Stomach smooth muscle (tissue), 2 donors: ENCODE results near the gene PREX1.
"Not testable (repeated sequence)": the region's sequence is repeated elsewhere in the genome, so short reads cannot be mapped to it uniquely, and the experiment has no call there.

Experiments used
- H3K27ac ChIP-seq: one replicate; pipeline ENCODE4 v1.7.0; 2013; ENCODE audit warnings: mild to moderate bottlenecking, low read length, inconsistent platforms
- H3K27me3 ChIP-seq, 2 donors: one replicate each; pipeline ENCODE4 v1.7.0; 2013; ENCODE audit warnings: low read length in 2 of 2; ENCODE audit not compliant: insufficient read depth in 2 of 2, control insufficient read depth in 1 of 2
- H3K36me3 ChIP-seq, 2 donors: one replicate each; pipeline ENCODE4 v1.7.0; 2013; ENCODE audit warnings: low read length in 2 of 2; ENCODE audit not compliant: control insufficient read depth in 2 of 2, insufficient read depth in 2 of 2
- H3K4me1 ChIP-seq: one replicate; pipeline ENCODE4 v1.7.0; 2013; ENCODE audit warnings: low read length; ENCODE audit not compliant: control insufficient read depth, insufficient read depth
- H3K4me3 ChIP-seq, 2 donors: one replicate each; pipeline ENCODE4 v1.7.0; 2013; ENCODE audit warnings: low read length in 2 of 2
- H3K9ac ChIP-seq, 2 donors: one replicate each; pipeline ENCODE4 v1.7.0; 2013; ENCODE audit warnings: low read length in 2 of 2, mild to moderate bottlenecking in 1 of 2
- H3K9me3 ChIP-seq, 2 donors: one replicate each; pipeline ENCODE4 v1.7.0; 2013; ENCODE audit warnings: low read length in 2 of 2; ENCODE audit not compliant: control insufficient read depth in 2 of 2
- donor health status: healthy.
- donor health status: Pancreatic carcinoma.

The PREX1 gene

GRCh38 chr20:48818481-48818987 lies 9.3 kb downstream of the PREX1 start:
- Histone ChIP-seq H3K9ac (no peak overlapping the region), H3K27ac (no peak overlapping the region), H3K36me3 (no peaks in the 10 kb centered on the region), H3K27me3 (peaks cover 3 to 7% of the 10 kb centered on the region in 2 donors), H3K4me1 (peaks cover 3% of the 10 kb centered on the region), H3K9me3 (peaks cover 0 to 4% of the 10 kb centered on the region in 2 donors), H3K4me3 (no peak overlapping the region)

DNA sequence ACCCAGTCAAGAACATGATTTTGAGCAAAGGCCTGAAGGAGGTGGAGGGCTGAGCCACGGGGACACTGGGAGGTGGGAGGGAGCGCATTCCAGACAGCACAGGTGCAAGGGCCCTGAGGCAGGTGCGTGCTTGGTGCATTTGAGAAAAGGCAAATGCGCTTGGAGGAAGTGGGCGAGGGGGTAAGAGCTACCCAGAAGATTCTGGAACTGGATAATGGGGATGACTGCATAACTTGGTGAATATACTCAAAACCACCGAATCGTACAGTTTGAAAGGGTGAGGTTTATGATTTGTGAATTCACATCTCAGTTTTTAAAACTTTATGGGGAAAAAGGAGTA lies 9.8 kb downstream of the PREX1 start:
- Histone ChIP-seq H3K36me3 (no peaks in the 10 kb centered on the region), H3K4me1 (peaks cover 3% of the 10 kb centered on the region), H3K27ac (no peak overlapping the region), H3K9ac (no peak overlapping the region), H3K27me3 (peaks cover 0 to 4% of the 10 kb centered on the region in 2 donors), H3K9me3 (peaks cover 0 to 4% of the 10 kb centered on the region in 2 donors), H3K4me3 (no peak overlapping the region)

GRCh38 chr20:48817367-48818030 lies 10.3 kb downstream of the PREX1 start:
- peaks cover 3% of the 10 kb centered on the region for H3K4me1 ChIP-seq
- H3K27ac ChIP-seq: no peak overlapping the region
- H3K36me3 ChIP-seq: no peaks in the 10 kb centered on the region
- H3K9me3 ChIP-seq: peaks cover 0 to 4% of the 10 kb centered on the region in 2 donors
- H3K27me3 ChIP-seq: peaks cover 0 to 4% of the 10 kb centered on the region in 2 donors
- H3K4me3 ChIP-seq: no peak overlapping the region
- no peak overlapping the region for H3K9ac ChIP-seq

GRCh38 chr20:48816282-48817205 lies 11.3 kb downstream of the PREX1 start:
- no peak overlapping the region for H3K4me3 ChIP-seq
- no peaks in the 10 kb centered on the region for H3K36me3 ChIP-seq
- peaks cover 0 to 4% of the 10 kb centered on the region in 2 donors for H3K9me3 ChIP-seq
- peaks cover 3% of the 10 kb centered on the region for H3K4me1 ChIP-seq
- no peak overlapping the region for H3K9ac ChIP-seq
- no peak overlapping the region for H3K27ac ChIP-seq
- H3K27me3 ChIP-seq: peaks cover 0 to 4% of the 10 kb centered on the region in 2 donors

GRCh38 chr20:48815537-48815936 lies 12.3 kb downstream of the PREX1 start:
- H3K9me3 ChIP-seq: peaks cover 0 to 4% of the 10 kb centered on the region in 2 donors
- no peaks in the 10 kb centered on the region for H3K36me3 ChIP-seq
- no peak overlapping the region for H3K27ac ChIP-seq
- H3K9ac ChIP-seq: no peak overlapping the region
- H3K4me1 ChIP-seq: peaks cover 3% of the 10 kb centered on the region
- H3K27me3 ChIP-seq: peaks cover 0 to under 1% of the 10 kb centered on the region in 2 donors
- H3K4me3 ChIP-seq: no peak overlapping the region

DNA sequence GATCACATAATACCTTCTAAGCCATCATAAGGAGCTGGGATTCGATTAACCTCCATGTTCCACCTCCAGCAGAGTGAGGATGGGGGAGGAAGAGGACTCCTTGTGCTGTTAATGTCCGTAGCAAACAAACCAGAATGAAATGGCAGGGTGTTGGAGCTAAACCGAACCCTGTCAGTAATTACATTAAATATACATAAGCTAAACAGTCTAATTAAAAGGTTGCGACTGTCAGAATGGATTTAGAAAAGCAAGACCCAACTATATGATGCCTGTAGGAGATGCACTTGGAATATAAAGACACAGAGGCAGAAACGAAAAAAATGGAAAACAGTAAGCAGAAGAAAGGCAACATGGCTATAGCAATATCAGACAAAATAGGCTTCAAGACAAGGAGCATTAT lies 13.2 kb downstream of the PREX1 start:
- Histone ChIP-seq H3K4me3 (no peak overlapping the region), H3K9me3 (peaks cover 0 to 4% of the 10 kb centered on the region in 2 donors), H3K27me3 (no peaks in the 10 kb centered on the region), H3K27ac (no peak overlapping the region), H3K36me3 (no peaks in the 10 kb centered on the region), H3K9ac (no peak overlapping the region), H3K4me1 (no peaks in the 10 kb centered on the region)

DNA sequence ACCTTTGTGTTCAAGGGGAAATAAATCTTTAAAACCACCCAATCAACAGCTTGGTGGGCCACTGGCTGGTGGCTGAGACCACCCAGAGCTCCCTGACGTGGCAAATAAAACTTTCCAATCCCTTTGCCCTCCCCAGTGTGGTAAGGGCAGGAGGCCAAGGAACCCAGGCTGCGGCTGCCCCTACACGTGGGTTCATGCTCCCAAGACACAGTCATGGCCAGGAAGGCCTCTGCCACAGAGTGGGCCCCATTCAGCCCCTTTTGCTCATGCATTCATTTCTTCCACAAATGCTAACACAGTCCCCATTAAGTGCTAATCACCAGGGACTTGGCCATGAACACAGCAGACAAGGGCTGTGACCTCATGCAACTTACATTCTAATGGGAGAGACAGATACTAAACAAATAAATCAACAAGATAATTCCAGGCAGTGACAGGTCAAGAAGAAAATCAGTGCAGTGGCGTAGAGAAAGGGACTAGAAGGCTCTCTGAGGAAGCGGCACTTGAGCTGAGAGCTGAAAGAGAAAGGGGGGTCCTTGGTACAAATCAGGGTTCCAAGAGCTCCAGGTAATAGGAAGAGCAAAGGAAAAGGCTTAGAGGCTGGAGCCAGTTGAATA lies 13.8 kb downstream of the PREX1 start:
- H3K4me3 ChIP-seq: no peak overlapping the region
- H3K4me1 ChIP-seq: no peaks in the 10 kb centered on the region
- no peaks in the 10 kb centered on the region for H3K27me3 ChIP-seq
- H3K27ac ChIP-seq: no peak overlapping the region
- H3K36me3 ChIP-seq: no peaks in the 10 kb centered on the region
- H3K9me3 ChIP-seq: peaks cover 0 to 4% of the 10 kb centered on the region in 2 donors
- H3K9ac ChIP-seq: no peak overlapping the region

DNA sequence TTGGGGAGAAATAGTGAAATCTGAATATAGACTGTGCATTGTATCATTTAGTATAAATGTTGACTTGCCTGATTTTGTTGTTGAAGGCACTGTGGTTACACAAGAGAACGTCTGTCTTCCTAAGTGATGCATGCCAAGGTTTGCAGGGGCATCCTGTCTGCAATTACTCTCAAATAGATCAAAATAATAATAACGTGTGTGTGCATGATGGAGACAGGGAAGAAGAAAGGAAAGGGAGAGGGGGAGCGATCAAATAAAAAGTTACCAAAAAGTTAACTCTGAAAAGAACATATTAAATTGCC lies 14.4 kb downstream of the PREX1 start:
- Histone ChIP-seq H3K9ac (no peak overlapping the region), H3K27me3 (peaks cover 0 to 2% of the 10 kb centered on the region in 2 donors), H3K9me3 (peaks cover 0 to 4% of the 10 kb centered on the region in 2 donors), H3K27ac (no peak overlapping the region), H3K4me1 (no peaks in the 10 kb centered on the region), H3K4me3 (no peak overlapping the region), H3K36me3 (no peaks in the 10 kb centered on the region)

- H3K27me3 ChIP-seq: peaks cover 0 to 2% of the 10 kb centered on the region in 2 donors
- H3K4me1 ChIP-seq: no peaks in the 10 kb centered on the region
- no peak overlapping the region for H3K4me3 ChIP-seq
- H3K27ac ChIP-seq: no peak overlapping the region
- no peak overlapping the region for H3K9ac ChIP-seq
- H3K9me3 ChIP-seq: peaks cover 0 to 4% of the 10 kb centered on the region in 2 donors
- H3K36me3 ChIP-seq: no peaks in the 10 kb centered on the region
These were observed 15.0 kb downstream of the PREX1 start for GRCh38 chr20:48812600-48813445.

DNA sequence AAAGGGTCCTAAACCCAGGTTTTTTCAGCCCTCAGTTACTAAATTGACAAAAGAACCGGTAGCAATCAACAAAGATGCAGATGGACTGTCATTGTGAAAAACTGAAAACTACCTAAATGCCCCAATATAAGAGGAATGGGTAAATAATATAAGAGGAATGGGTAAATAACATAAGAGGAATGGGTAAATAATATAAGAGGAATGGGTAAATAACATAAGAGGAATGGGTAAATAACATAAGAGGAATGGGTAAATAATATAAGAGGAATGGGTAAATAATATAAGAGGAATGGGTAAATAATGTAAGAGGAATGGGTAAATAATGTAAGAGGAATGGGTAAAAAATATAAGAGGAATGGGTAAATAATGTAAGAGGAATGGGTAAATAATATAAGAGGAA lies 15.7 kb downstream of the PREX1 start:
- not testable (repeated sequence) for H3K9ac ChIP-seq, H3K4me3 ChIP-seq, H3K36me3 ChIP-seq, H3K4me1 ChIP-seq, H3K27ac ChIP-seq, H3K9me3 ChIP-seq, H3K27me3 ChIP-seq
